Suprapubic skin (tissue), 4 donors: Measurements from ENCODE around the gene ELOF1.

Experiments used
- EP300 ChIP-seq: sonication (generic); formaldehyde crosslinking; IDR thresholded peaks from one replicate; pipeline ENCODE4 v1.6.1; 2017; ENCODE audit warnings: antibody characterized with exemption
- POLR2A ChIP-seq, 2 donors: fragments of 450-650 bp; IDR thresholded peaks; one replicate each; pipeline ENCODE4 v1.6.1; 2017; ENCODE audit warnings: antibody characterized with exemption in 2 of 2, mild to moderate bottlenecking in 2 of 2, moderate library complexity in 2 of 2
- POLR2AphosphoS5 ChIP-seq, 3 donors: sonication (generic); formaldehyde crosslinking; IDR thresholded peaks; one replicate each; pipeline ENCODE4 v1.6.1; 2017; ENCODE audit warnings: antibody characterized with exemption in 3 of 3
- TF ChIP-seq, protein P1 (sequence below), 2 donors: fragments of 200-600 bp in 1 of 2; fragments of 450-650 bp in 1 of 2; sonication (generic) in 1 of 2; IDR thresholded peaks; one replicate each; pipeline ENCODE4 v1.5.1; 2016 to 2019; ENCODE audit warnings: antibody characterized with exemption in 2 of 2, mild to moderate bottlenecking in 1 of 2, moderate library complexity in 1 of 2

DNA sequence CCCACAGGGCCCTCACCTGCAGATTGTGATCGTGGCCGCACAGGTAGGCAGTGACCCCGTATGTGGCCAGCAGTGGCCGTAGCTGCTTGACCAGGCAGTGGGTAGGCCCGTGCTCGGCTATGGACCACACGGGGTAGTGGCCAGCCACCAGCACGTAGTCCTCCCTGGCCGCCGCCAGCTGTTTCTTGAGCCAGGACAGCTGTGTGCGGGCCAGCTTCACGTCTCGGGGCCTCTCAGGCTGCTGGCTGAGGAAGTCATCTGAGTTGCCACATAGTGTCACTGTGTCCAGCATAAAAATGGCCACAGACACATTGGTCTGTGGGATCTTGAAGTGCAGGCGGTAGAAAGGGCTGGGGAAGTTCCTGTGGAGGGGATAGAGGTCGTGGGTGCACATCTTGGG lies 17.2 kb upstream of the ELOF1 start:
- TF ChIP-seq POLR2A (IDR thresholded peaks at IDR 0.05) = no peak
- TF ChIP-seq, protein P1, sequence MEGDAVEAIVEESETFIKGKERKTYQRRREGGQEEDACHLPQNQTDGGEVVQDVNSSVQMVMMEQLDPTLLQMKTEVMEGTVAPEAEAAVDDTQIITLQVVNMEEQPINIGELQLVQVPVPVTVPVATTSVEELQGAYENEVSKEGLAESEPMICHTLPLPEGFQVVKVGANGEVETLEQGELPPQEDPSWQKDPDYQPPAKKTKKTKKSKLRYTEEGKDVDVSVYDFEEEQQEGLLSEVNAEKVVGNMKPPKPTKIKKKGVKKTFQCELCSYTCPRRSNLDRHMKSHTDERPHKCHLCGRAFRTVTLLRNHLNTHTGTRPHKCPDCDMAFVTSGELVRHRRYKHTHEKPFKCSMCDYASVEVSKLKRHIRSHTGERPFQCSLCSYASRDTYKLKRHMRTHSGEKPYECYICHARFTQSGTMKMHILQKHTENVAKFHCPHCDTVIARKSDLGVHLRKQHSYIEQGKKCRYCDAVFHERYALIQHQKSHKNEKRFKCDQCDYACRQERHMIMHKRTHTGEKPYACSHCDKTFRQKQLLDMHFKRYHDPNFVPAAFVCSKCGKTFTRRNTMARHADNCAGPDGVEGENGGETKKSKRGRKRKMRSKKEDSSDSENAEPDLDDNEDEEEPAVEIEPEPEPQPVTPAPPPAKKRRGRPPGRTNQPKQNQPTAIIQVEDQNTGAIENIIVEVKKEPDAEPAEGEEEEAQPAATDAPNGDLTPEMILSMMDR (IDR thresholded peaks at IDR 0.05) = no peak
- no peak for TF ChIP-seq POLR2AphosphoS5 (IDR thresholded peaks at IDR 0.05)
- TF ChIP-seq EP300 = no peak
